Endodermal cell (in vitro differentiated cells): ENCODE data around the gene TNFSF12. TPM values are rescaled to one million over a fixed set of nuclear protein-coding genes. Genes with fewer than 3 reads are reported as not detected.

Experiments
- DNase-seq: peaks from one replicate; pipeline ENCODE4 v3.0.0-alpha.2; 2017
- H3K27ac ChIP-seq: 2 replicates; pipeline ENCODE4 v1.5.1; 2013; ENCODE audit warnings: mild to moderate bottlenecking, low read depth, low read length, moderate library complexity
- H3K27me3 ChIP-seq: 2 replicates; pipeline ENCODE4 v1.6.1; 2013; ENCODE audit warnings: mild to moderate bottlenecking, low read length, moderate library complexity; ENCODE audit not compliant: insufficient read depth, control insufficient read depth, poor library complexity, severe bottlenecking
- H3K36me3 ChIP-seq: 2 replicates; pipeline ENCODE4 v1.7.0; 2013; ENCODE audit warnings: mild to moderate bottlenecking, low read length, moderate library complexity; ENCODE audit not compliant: control insufficient read depth, insufficient read depth
- H3K4me1 ChIP-seq: one replicate; pipeline ENCODE4 v1.7.0; 2013; ENCODE audit warnings: low read length; ENCODE audit not compliant: control insufficient read depth, insufficient read depth
- H3K4me3 ChIP-seq: 2 replicates; pipeline ENCODE4 v1.5.1; 2013; ENCODE audit warnings: mild to moderate bottlenecking, low read length, moderate library complexity
- H3K9ac ChIP-seq: 2 replicates; pipeline ENCODE4 v1.6.1; 2013; ENCODE audit warnings: mild to moderate bottlenecking, low read length, moderate library complexity; ENCODE audit not compliant: poor library complexity, severe bottlenecking; ENCODE audit errors: extremely low read depth
- H3K9me3 ChIP-seq: 2 replicates; pipeline ENCODE4 v1.6.1; 2013; ENCODE audit warnings: mild to moderate bottlenecking, low read length, moderate library complexity; ENCODE audit not compliant: control insufficient read depth
- H3K27ac Mint-ChIP-seq: 2 replicates; pipeline ENCODE4 v1.8.0; 2020; ENCODE audit warnings: mixed read lengths
- H3K27me3 Mint-ChIP-seq: 2 replicates; pipeline ENCODE4 v1.8.0; 2021; ENCODE audit warnings: mild to moderate bottlenecking, mixed read lengths; ENCODE audit not compliant: insufficient read depth
- H3K36me3 Mint-ChIP-seq: 2 replicates; pipeline ENCODE4 v1.8.0; 2020; ENCODE audit warnings: low read depth, mixed read lengths
- H3K4me1 Mint-ChIP-seq: 2 replicates; pipeline ENCODE4 v1.8.0; 2020; ENCODE audit warnings: mixed read lengths
- H3K4me3 Mint-ChIP-seq: 2 replicates; pipeline ENCODE4 v1.8.0; 2020; ENCODE audit warnings: mild to moderate bottlenecking, moderate library complexity, mixed read lengths
- H3K9me3 Mint-ChIP-seq: 2 replicates; pipeline ENCODE4 v1.8.0; 2020; ENCODE audit warnings: mild to moderate bottlenecking, mixed read lengths
- WGBS, 2 experiments: methylation state at CpG; one replicate each; pipeline versions ENCODE4 v1.1.5 to v1.1.7; 2013; ENCODE audit warnings: missing lambda C conversion rate in 2 of 2, mixed read lengths in 1 of 2; ENCODE audit not compliant: insufficient coverage in 1 of 2, insufficient read length in 1 of 2; 5-methylcytosine and 5-hydroxymethylcytosine counted together
- total RNA-seq, 2 donors: library from RNA; stranded (reverse); fragmentation: NEBNext Ultra II Directional in 1 of 2; extraction: Animal tissue kit (Norgen Biotek cat#: 25700) in 1 of 2; gene quantifications; 2 replicates in 1 of 2; 3 replicates in 1 of 2; pipeline ENCODE4 v1.2.1, GENCODE V29; 2021
- TF ChIP-seq, protein P1 (sequence below): fragments of 200-600 bp; sonication (generic); conservative IDR thresholded peaks from 2 replicates; pipeline ENCODE4 v1.5.0; 2021; ENCODE audit warnings: antibody characterized with exemption, mild to moderate bottlenecking

TNFSF12 gene
- total RNA-seq, 2 donors from 2014 or later = 8.3 to 8.4 TPM

DNA sequence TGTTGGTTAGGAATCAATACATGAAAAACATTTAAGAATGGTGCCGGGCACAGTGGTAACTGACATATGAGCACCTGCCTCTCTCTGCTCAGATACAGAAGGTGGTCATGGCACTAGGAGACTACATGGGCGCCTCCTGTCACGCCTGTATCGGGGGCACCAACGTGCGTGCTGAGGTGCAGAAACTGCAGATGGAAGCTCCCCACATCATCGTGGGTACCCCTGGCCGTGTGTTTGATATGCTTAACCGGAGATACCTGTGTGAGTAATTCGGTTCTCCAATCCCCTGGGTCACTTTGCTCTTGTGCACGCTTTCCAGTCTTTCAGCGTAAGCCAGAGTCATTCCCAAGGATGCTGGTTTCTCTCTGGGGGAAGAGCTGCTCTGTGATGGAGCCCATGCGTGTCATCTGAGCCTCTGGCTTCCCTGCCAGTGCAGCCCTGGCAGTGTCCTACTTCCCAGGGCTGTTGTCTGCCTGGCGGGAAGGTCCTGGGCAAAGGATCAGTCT is 27.6 kb downstream of the TNFSF12 start:
- Histone ChIP-seq H3K9ac (no peak overlapping the region), H3K27me3 (no peaks in the 10 kb centered on the region), H3K4me1 (no peaks in the 10 kb centered on the region), H3K9me3 (no peaks in the 10 kb centered on the region), H3K4me3 (peak overlapping the region; percentile 99), H3K36me3 (peaks cover 57% of the 10 kb centered on the region), H3K27ac (peak overlapping the region; percentile 18)
- TF ChIP-seq, protein P1, sequence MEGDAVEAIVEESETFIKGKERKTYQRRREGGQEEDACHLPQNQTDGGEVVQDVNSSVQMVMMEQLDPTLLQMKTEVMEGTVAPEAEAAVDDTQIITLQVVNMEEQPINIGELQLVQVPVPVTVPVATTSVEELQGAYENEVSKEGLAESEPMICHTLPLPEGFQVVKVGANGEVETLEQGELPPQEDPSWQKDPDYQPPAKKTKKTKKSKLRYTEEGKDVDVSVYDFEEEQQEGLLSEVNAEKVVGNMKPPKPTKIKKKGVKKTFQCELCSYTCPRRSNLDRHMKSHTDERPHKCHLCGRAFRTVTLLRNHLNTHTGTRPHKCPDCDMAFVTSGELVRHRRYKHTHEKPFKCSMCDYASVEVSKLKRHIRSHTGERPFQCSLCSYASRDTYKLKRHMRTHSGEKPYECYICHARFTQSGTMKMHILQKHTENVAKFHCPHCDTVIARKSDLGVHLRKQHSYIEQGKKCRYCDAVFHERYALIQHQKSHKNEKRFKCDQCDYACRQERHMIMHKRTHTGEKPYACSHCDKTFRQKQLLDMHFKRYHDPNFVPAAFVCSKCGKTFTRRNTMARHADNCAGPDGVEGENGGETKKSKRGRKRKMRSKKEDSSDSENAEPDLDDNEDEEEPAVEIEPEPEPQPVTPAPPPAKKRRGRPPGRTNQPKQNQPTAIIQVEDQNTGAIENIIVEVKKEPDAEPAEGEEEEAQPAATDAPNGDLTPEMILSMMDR = no peak
- DNase-seq = peak; percentile 51
- H3K4me3 Mint-ChIP-seq = peak overlapping the region; percentile 97
- H3K9me3 Mint-ChIP-seq = peaks cover 2% of the 10 kb centered on the region
- no peaks in the 10 kb centered on the region for H3K27me3 Mint-ChIP-seq
- 92 to 94% methylated on average over 12 to 14 of the region's 14 CpGs for WGBS, 2 experiments
- H3K36me3 Mint-ChIP-seq = peaks cover 58% of the 10 kb centered on the region
- peaks cover 31% of the 10 kb centered on the region for H3K4me1 Mint-ChIP-seq
- peak overlapping the region; percentile 82 for H3K27ac Mint-ChIP-seq

- peaks cover 2% of the 10 kb centered on the region for H3K9me3 Mint-ChIP-seq
- H3K36me3 Mint-ChIP-seq = peaks cover 62% of the 10 kb centered on the region
- no peak overlapping the region for H3K9ac ChIP-seq
- H3K9me3 ChIP-seq = no peaks in the 10 kb centered on the region
- peaks cover 60% of the 10 kb centered on the region for H3K36me3 ChIP-seq
- no peaks in the 10 kb centered on the region for H3K4me1 ChIP-seq
- H3K4me3 Mint-ChIP-seq = no peak overlapping the region
- DNase-seq = peak; percentile 58
- TF ChIP-seq, protein P1 = no peak
- H3K27ac Mint-ChIP-seq = peak overlapping the region; percentile 82
- no peaks in the 10 kb centered on the region for H3K27me3 ChIP-seq
- H3K27me3 Mint-ChIP-seq = no peaks in the 10 kb centered on the region
- H3K4me1 Mint-ChIP-seq = peaks cover 30% of the 10 kb centered on the region
- WGBS, 2 experiments = 96% methylated on average over 14 to 17 of the region's 17 CpGs
- no peak overlapping the region for H3K27ac ChIP-seq
- H3K4me3 ChIP-seq = no peak overlapping the region
Observed at GRCh38 chr17:7577327-7578199, 28.7 kb downstream of the TNFSF12 start.

DNA sequence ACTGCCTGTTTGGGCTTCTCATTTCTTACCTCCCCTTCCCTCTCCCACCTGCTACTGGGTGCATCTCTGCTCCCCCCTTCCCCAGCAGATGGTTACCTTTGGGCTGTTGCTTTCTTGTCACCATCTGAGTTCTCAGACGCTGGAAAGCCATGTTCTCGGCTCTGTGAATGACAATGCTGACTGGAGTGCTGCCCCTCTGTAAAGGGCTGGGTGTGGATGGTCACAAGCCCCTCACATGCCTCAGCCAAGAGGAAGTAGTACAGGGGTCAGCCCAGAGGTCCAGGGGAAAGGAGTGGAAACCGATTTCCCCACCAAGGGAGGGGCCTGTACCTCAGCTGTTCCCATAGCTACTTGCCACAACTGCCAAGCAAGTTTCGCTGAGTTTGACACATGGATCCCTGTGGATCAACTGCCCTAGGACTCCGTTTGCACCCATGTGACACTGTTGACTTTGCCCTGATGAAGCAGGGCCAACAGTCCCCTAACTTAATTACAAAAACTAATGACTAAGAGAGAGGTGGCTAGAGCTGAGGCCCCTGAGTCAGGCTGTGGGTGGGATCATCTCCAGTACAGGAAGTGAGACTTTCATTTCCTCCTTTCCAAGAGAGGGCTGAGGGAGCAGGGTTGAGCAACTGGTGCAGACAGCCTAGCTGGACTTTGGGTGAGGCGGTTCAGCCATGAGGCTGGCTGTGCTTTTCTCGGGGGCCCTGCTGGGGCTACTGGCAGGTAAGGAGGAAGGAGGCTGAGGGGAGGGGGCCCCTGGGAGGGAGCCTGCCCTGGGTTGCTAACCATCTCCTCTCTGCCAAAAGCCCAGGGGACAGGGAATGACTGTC is 30.4 kb downstream of the TNFSF12 start, which contains the start of gene CD68:
CD68 (plus strand) TSS at position 638 of the 833 bp plus-strand sequence; CDS start at position 678, 40 bp downstream.
- no peak within 1 kb of the TSS for H3K9ac ChIP-seq
- WGBS, 2 experiments = 56% methylated on average over 3 to 7 of the region's 7 CpGs
- peak; percentile 90 for DNase-seq
- peaks cover 54% of the 10 kb centered on the region for H3K36me3 ChIP-seq
- H3K27me3 Mint-ChIP-seq = no peaks in the 10 kb centered on the region
- H3K4me1 ChIP-seq = peaks cover 3% of the 10 kb centered on the region
- H3K9me3 Mint-ChIP-seq = no peaks in the 10 kb centered on the region
- no peak within 1 kb of the TSS for H3K4me3 Mint-ChIP-seq
- H3K9me3 ChIP-seq = no peaks in the 10 kb centered on the region
- H3K27me3 ChIP-seq = no peaks in the 10 kb centered on the region
- TF ChIP-seq, protein P1 = no peak
- H3K27ac Mint-ChIP-seq = peak within 1 kb of the TSS; percentile 83
- peaks cover 53% of the 10 kb centered on the region for H3K36me3 Mint-ChIP-seq
- peak within 1 kb of the TSS; percentile 47 for H3K27ac ChIP-seq
- H3K4me1 Mint-ChIP-seq = peaks cover 28% of the 10 kb centered on the region
- no peak within 1 kb of the TSS for H3K4me3 ChIP-seq
